ENCODE results near the gene MT1H. TPM values are rescaled to one million over a fixed set of nuclear protein-coding genes. Genes with fewer than 3 reads are reported as not detected.

The MT1H gene
- total and polyA plus RNA-seq, 2 of the 13 experiments (the other 11 are each of a cell fraction or from before 2014, with no cell fraction given), result 0.60 TPM; not detected in 1

GRCh38 chr16:56681939-56682702 is 12.5 kb downstream of the MT1H start, which contains the start of gene MT1X:
TSS of gene MT1X (plus strand) at chr16:56682470. CDS start at chr16:56682541, 71 bp downstream.
- H3K9me3 ChIP-seq (ENCODE audit: low read length), result peaks cover 9% of the 10 kb centered on the region
- DNase-seq (ENCODE audit: low spot score) (peak; percentile 87), FAIRE-seq (peak; percentile 62), ATAC-seq (peak; percentile 96)
- CTCF ChIA-PET (ENCODE audit: low intra/inter-chr PET ratio, low total read pairs), result no interaction called here
- peak within 1 kb of the TSS; percentile 79 for H2AFZ ChIP-seq (ENCODE audit: low read length)
- H4K20me1 ChIP-seq (ENCODE audit: insufficient read depth, low read length), result no peaks in the 10 kb centered on the region
- H3K36me3 ChIP-seq (replicated peaks in 1 of 2; ENCODE audit: control insufficient read depth in 1 of 2, insufficient read depth in 2 of 2, low read length in 2 of 2), result no peaks in the 10 kb centered on the region
- no TSS peak for BruUV-seq (replicated peaks)
- intact Hi-C loops (cut with micrococcal nuclease; ENCODE audit: unreplicated experiment) (no loop called here), in situ Hi-C loops (cut with HindIII; ENCODE audit: extremely low pct_ligation_motif_present, low pct_unique_long_range_greater_than_20kb) (no loop called here)
- H3K4me2 ChIP-seq (ENCODE audit: low read depth, low read length), result peak within 1 kb of the TSS; percentile 100
- POLR2A ChIA-PET, result interaction anchor here (1.0 to 2.3 kb wide), 7 partner anchors 20 to 75 kb away, joined by 3 to 15 read pairs (median 3); partner anchors contain the start of genes MT1A, MT2A and NUP93
- peak within 1 kb of the TSS; percentile 66 for H3K9ac ChIP-seq (ENCODE audit: insufficient read depth, low read depth, low read length)
- H3K4me1 ChIP-seq (ENCODE audit: insufficient read depth, low read length), result peaks cover 45% of the 10 kb centered on the region
- no peak within 1 kb of the TSS for H3K27ac ChIP-seq (ENCODE audit: extremely low read length, insufficient read depth, low read length)
- H3K27me3 ChIP-seq (ENCODE audit: control insufficient read depth in 1 of 2, insufficient read depth in 2 of 2, low read length in 2 of 2), result peaks cover 0 to 10% of the 10 kb centered on the region in 2 experiments; a peak in 1 of 5 replicates
- H3K79me2 ChIP-seq (ENCODE audit: insufficient read depth, low read length), result no peaks in the 10 kb centered on the region
- WGBS (ENCODE audit: low lambda C conversion rate), result under 1% methylated on average over 30 of the region's 49 CpGs
- peak within 1 kb of the TSS; percentile 62 to 83 (median 78); a peak in 5 of 6 replicates for H3K4me3 ChIP-seq (replicated peaks in 1 of 3; ENCODE audit: insufficient read depth in 1 of 3, low read depth in 2 of 3, low read length in 3 of 3)
- TF ChIP-seq CCDC6 (CRISPR knock-in tag; IDR thresholded peaks at IDR 0.05) (peak; percentile 57; the same call in 1 of the 2 replicates), ZNF510 (CRISPR knock-in tag; IDR thresholded peaks at IDR 0.05; ENCODE audit: low read depth) (no peak), ESRRA (CRISPR knock-in tag; IDR thresholded peaks at IDR 0.05; ENCODE audit: low read depth) (peak; percentile 54; the same call in 1 of the 2 replicates), RAD21 (CRISPR knock-in tag; IDR thresholded peaks at IDR 0.05) (no peak), ZNF430 (CRISPR knock-in tag; IDR thresholded peaks at IDR 0.05) (no peak), ZFAT (CRISPR knock-in tag; conservative IDR thresholded peaks at IDR 0.05) (no peak), FIP1L1 (IDR thresholded peaks at IDR 0.05; ENCODE audit: borderline replicate concordance, insufficient read depth, low read depth, low read length) (no peak), SETDB1 (CRISPR knock-in tag; IDR thresholded peaks at IDR 0.05; ENCODE audit: borderline replicate concordance) (no peak), MTA1 (CRISPR knock-in tag; IDR thresholded peaks at IDR 0.05; ENCODE audit: borderline replicate concordance) (peak; percentile 78; the same call in 1 of the 2 replicates), CBX1 (IDR thresholded peaks at IDR 0.05; ENCODE audit: low read depth) (no peak), MEF2D (CRISPR knock-in tag; IDR thresholded peaks at IDR 0.05) (0 out of 2 replicates have a peak, but pooled peaks have one; percentile 19), KLF12 (CRISPR knock-in tag; IDR thresholded peaks at IDR 0.05; ENCODE audit: borderline replicate concordance) (peak; percentile 78; the same call in 1 of the 2 replicates), HNRNPLL (IDR thresholded peaks at IDR 0.05; ENCODE audit: low read depth, low read length, poor library complexity, severe bottlenecking) (peak; percentile 78), GZF1 (CRISPR knock-in tag; IDR thresholded peaks at IDR 0.05) (no peak), MLXIP (CRISPR knock-in tag; IDR thresholded peaks at IDR 0.05; ENCODE audit: borderline replicate concordance) (no peak), EP300 (IDR thresholded peaks at IDR 0.05; ENCODE audit: low read depth in 2 of 2, low read length in 2 of 2) (peak in 1 of 2 experiments; percentile 45; a peak in 1 of 4 replicates), EP300 (CRISPR knock-in tag; IDR thresholded peaks at IDR 0.05; ENCODE audit: borderline replicate concordance) (no peak), SIX4 (CRISPR knock-in tag; IDR thresholded peaks at IDR 0.05) (no peak), ZSCAN20 (CRISPR knock-in tag; IDR thresholded peaks at IDR 0.05; ENCODE audit: borderline replicate concordance) (peak; percentile 58; the same call in 1 of the 2 replicates), KLF15 (CRISPR knock-in tag; IDR thresholded peaks at IDR 0.05; ENCODE audit: borderline replicate concordance) (no peak; the same call in 1 of the 2 replicates), ZNF451 (CRISPR knock-in tag; IDR thresholded peaks at IDR 0.05) (peak; percentile 43; the same call in 1 of the 2 replicates), ZNF562 (CRISPR knock-in tag; IDR thresholded peaks at IDR 0.05; ENCODE audit: borderline replicate concordance) (no peak)

Measured in HepG2 (cell line).